Measurements from ENCODE around the gene ZFPL1. TPM values are rescaled to one million over a fixed set of nuclear protein-coding genes. Genes with fewer than 3 reads are reported as not detected.
A peak's percentile ranks its signal among the peaks of the same experiment; 100 is the strongest.

The ZFPL1 gene
- total RNA-seq, 3 donors from 2014 or later (not counting 1 experiment from before 2014, with no cell fraction given): 49.8 to 60.2 (median 50.8) TPM

DNA sequence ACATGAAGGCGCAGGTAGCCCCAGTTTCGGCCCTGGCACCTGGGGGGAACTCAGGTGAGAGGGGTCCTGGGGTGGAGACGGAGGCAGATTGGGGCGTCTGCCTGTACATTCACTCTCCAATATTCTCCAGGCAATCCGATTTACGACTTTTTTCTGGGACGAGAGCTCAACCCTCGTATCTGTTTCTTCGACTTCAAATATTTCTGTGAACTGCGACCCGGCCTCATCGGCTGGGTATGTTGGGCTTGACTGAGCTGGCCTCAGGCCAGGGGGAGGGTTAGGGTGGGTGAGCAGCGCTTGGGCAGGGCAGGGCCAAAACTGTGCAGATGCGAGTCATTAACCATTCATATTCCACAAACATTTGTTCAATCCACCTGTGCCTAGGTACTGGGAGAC, 29.3 kb downstream of the ZFPL1 start:
- Mint-ChIP-seq H3K4me1 (peaks cover 43 to 44% of the 10 kb centered on the region in 2 donors), H3K36me3 (no peaks in the 10 kb centered on the region), H3K27me3 (ENCODE audit: low read depth in 2 of 2) (no peaks in the 10 kb centered on the region), H3K4me3 (peak overlapping the region; percentile 96), H3K9me3 (no peaks in the 10 kb centered on the region), H3K27ac (peak overlapping the region; percentile 91 to 97)
- H3K27ac ChIP-seq (ENCODE audit: low read length): peak overlapping the region; percentile 54
- intact Hi-C loops (cut with micrococcal nuclease): loop anchor here (5.0 to 10.0 kb wide), 4 partner anchors 86 to 339 kb away; partner anchors contain the start of genes SF1 and SNX15
- H3K4me3 ChIP-seq (ENCODE audit: low read length): peak overlapping the region; percentile 48
- peaks cover 67% of the 10 kb centered on the region for H3K4me1 ChIP-seq (ENCODE audit: control insufficient read depth, insufficient read depth, low read length)
- no peak for ATAC-seq
- peaks cover 22% of the 10 kb centered on the region for H3K36me3 ChIP-seq (ENCODE audit: control insufficient read depth, insufficient read depth, low read length)
- TF ChIP-seq, protein P1, sequence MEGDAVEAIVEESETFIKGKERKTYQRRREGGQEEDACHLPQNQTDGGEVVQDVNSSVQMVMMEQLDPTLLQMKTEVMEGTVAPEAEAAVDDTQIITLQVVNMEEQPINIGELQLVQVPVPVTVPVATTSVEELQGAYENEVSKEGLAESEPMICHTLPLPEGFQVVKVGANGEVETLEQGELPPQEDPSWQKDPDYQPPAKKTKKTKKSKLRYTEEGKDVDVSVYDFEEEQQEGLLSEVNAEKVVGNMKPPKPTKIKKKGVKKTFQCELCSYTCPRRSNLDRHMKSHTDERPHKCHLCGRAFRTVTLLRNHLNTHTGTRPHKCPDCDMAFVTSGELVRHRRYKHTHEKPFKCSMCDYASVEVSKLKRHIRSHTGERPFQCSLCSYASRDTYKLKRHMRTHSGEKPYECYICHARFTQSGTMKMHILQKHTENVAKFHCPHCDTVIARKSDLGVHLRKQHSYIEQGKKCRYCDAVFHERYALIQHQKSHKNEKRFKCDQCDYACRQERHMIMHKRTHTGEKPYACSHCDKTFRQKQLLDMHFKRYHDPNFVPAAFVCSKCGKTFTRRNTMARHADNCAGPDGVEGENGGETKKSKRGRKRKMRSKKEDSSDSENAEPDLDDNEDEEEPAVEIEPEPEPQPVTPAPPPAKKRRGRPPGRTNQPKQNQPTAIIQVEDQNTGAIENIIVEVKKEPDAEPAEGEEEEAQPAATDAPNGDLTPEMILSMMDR (IDR thresholded peaks at IDR 0.05): no peak
- 40% methylated on average over 12 of the region's 14 CpGs for WGBS (ENCODE audit: insufficient coverage)
- no peak for DNase-seq
- no peaks in the 10 kb centered on the region for H3K9me3 ChIP-seq (ENCODE audit: control insufficient read depth, insufficient read depth, low read length)
- no peaks in the 10 kb centered on the region for H3K27me3 ChIP-seq (ENCODE audit: control insufficient read depth, insufficient read depth, low read length)

DNA sequence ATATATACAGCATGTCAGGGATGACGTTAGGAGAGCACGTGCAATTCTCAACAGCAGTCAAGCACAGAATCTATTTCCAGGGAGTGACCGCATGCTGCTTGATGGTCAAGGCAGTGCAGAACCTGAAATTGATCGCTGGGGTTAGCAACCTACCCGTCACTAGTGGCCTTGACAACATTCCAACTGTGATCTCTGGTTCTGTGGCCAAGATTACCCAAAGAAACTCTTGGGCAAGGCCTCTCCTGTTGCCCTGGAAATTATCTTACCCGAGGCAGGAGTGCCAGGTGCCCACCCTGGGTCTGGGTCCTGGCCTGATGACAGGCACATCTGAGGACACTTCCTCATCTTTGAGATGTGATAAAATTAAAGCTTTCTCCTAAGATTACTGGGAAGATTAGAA, 29.8 kb downstream of the ZFPL1 start:
- no peaks in the 10 kb centered on the region for H3K27me3 ChIP-seq (ENCODE audit: control insufficient read depth, insufficient read depth, low read length)
- TF ChIP-seq, protein P1 (IDR thresholded peaks at IDR 0.05): no peak
- intact Hi-C loops (cut with micrococcal nuclease): loop anchor here (5.0 to 10.0 kb wide), 4 partner anchors 87 to 339 kb away; partner anchors contain the start of genes SF1 and SNX15
- H3K9me3 ChIP-seq (ENCODE audit: control insufficient read depth, insufficient read depth, low read length): no peaks in the 10 kb centered on the region
- Mint-ChIP-seq H3K36me3 (no peaks in the 10 kb centered on the region), H3K4me3 (peak overlapping the region; percentile 96), H3K27ac (peak overlapping the region; percentile 91 to 97), H3K9me3 (no peaks in the 10 kb centered on the region), H3K27me3 (ENCODE audit: low read depth in 2 of 2) (no peaks in the 10 kb centered on the region), H3K4me1 (peaks cover 43 to 49% of the 10 kb centered on the region in 2 donors)
- H3K27ac ChIP-seq (ENCODE audit: low read length): no peak overlapping the region
- DNase-seq (peak in 1 of 2 donors; percentile 12), ATAC-seq (no peak)
- WGBS (ENCODE audit: insufficient coverage): 88% methylated on average over 6 of the region's 6 CpGs
- H3K36me3 ChIP-seq (ENCODE audit: control insufficient read depth, insufficient read depth, low read length): peaks cover 24% of the 10 kb centered on the region
- peaks cover 67% of the 10 kb centered on the region for H3K4me1 ChIP-seq (ENCODE audit: control insufficient read depth, insufficient read depth, low read length)
- no peak overlapping the region for H3K4me3 ChIP-seq (ENCODE audit: low read length)

DNA sequence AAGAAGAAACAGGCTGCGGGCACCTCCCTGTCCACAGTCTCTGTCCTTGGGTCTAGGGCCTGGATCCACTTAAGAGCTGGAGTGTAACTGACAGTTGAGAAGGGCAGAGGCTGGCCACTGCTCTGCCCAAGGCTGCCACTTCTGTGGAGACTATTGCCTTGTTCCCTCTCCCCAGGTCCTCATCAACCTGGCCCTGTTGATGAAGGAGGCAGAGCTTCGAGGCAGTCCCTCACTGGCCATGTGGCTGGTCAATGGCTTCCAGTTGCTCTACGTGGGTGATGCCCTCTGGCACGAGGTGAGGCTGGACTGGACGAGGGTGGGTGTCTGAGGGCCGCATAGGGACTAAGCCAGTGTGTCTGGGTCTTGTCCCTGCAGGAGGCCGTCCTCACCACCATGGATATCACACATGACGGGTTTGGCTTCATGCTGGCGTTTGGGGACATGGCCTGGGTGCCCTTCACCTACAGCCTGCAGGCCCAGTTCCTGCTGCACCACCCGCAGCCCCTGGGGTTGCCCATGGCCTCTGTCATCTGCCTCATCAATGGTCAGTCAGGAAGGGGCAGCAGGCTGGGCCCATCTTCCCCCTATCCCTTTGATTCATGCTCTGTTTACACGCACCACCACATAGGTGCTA, 30.6 kb downstream of the ZFPL1 start:
- Histone ChIP-seq H3K4me1 (ENCODE audit: control insufficient read depth, insufficient read depth, low read length) (peaks cover 67% of the 10 kb centered on the region), H3K4me3 (ENCODE audit: low read length) (no peak overlapping the region), H3K27me3 (ENCODE audit: control insufficient read depth, insufficient read depth, low read length) (no peaks in the 10 kb centered on the region), H3K9me3 (ENCODE audit: control insufficient read depth, insufficient read depth, low read length) (no peaks in the 10 kb centered on the region), H3K36me3 (ENCODE audit: control insufficient read depth, insufficient read depth, low read length) (peaks cover 22% of the 10 kb centered on the region), H3K27ac (ENCODE audit: low read length) (no peak overlapping the region)
- Mint-ChIP-seq H3K36me3 (no peaks in the 10 kb centered on the region), H3K9me3 (no peaks in the 10 kb centered on the region), H3K4me3 (no peak overlapping the region), H3K4me1 (peaks cover 43 to 50% of the 10 kb centered on the region in 2 donors), H3K27me3 (ENCODE audit: low read depth in 2 of 2) (no peaks in the 10 kb centered on the region), H3K27ac (no peak overlapping the region)
- ATAC-seq (no peak), DNase-seq (peak in 1 of 2 donors; percentile 19)
- WGBS (ENCODE audit: insufficient coverage): 95% methylated on average over 11 of the region's 11 CpGs
- intact Hi-C loops (cut with micrococcal nuclease): loop anchor here (5.0 to 10.0 kb wide), 4 partner anchors 87 to 340 kb away; partner anchors contain the start of genes SF1 and SNX15
- TF ChIP-seq, protein P1 (IDR thresholded peaks at IDR 0.05): no peak
